GM19099 (cell line): ENCODE data around the gene WFIKKN1.
A peak's percentile ranks its signal among the peaks of the same experiment; 100 is the strongest.

Source experiments
- POLR2A ChIP-seq: IDR thresholded peaks from 3 replicates; pipeline ENCODE4 v1.6.1; 2011; ENCODE audit warnings: low read depth; ENCODE audit not compliant: insufficient read length; ENCODE audit errors: extremely low read depth

Gene WFIKKN1

DNA sequence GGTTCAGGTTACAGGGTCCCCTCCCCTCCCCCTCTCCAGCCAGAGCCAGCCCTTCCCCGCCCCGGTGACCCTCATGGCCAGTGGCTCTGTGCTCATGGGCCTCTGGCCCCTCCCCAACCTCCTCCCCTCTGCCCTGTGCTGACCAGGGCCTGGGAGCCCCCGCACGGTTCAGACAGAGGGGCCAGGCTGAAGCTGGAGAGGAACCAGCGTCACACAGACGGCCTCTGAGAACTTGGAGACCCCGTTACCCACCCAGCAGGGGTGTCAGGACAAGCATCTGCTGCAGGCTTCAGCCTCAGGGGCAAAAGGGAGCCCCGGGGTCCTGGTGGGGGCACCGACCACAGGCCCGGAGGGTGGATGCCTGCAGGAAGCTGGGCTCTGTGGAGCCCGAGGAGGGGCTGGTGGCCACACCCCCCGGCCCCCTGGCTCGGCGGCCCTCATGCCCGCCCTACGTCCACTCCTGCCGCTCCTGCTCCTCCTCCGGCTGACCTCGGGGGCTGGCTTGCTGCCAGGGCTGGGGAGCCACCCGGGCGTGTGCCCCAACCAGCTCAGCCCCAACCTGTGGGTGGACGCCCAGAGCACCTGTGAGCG, at the start of gene WFIKKN1:
WFIKKN1 (plus strand) TSS at position 171 of the 591 bp plus-strand sequence; CDS start at position 440, 269 bp downstream.
- no peak for TF ChIP-seq POLR2A

- TF ChIP-seq POLR2A = no peak
Measured at GRCh38 chr16:582218-582613, 48.6 kb upstream of the WFIKKN1 start.

GRCh38 chr16:582614-583331, 48.0 kb upstream of the WFIKKN1 start:
- TF ChIP-seq POLR2A = no peak

GRCh38 chr16:583470-583814, 47.3 kb upstream of the WFIKKN1 start:
- no peak for TF ChIP-seq POLR2A

DNA sequence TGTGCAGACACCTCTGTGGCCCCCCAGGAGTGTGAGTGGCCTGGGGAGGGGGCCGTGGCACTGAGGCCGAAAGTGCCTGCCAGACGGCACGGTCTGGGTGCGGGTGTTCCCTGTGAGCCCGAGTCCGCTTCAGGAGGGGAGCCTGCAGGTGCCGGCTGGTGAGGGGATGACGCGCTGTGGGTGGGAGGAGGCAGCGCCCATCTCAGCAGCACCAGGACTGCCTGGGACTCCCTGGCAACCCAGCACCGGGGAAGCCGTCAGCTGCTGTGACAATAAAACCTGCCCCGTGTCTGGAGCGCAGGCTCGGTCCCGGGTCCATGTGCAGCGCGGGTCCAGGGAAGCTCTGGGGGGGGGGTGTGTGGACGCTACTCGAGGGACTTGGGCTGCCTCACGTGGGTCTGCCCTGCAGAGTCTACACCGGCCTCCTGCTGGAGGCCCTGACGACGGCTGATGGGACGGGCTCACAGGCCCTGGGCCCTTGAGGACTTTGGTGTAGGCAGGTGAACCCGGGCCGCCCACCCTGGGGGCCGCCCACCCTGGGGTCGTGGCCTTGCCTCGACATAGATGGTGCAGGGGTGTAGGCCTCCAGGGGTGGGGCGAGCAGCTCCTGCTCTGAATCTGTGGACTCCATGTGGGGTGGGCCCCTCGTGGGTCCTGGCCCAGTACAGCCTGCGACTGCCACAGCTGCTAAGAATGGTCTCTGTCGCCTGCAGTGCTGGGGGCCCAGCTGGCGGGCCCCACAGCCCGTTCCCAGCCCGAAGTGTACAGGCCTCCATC, 46.8 kb upstream of the WFIKKN1 start:
- no peak for TF ChIP-seq POLR2A

DNA sequence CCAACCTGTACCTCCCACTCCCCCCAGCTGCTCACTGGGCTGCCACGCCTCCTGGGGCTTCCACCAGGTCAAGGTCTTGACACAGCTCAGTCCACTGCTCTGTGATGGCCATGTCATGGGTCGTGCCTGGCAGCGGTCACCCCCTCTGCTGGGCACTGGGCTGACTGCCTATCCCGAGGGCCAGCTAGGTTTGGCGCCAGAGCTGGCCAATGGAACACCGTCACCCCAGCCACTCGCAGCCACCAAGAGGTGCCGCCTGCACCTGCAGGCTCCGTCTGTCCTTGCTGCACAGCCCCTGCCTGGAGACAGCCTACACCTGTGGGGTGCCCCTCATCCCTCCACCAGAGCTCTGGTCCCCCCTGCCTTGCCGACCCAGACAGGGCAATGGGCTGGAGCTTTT, 45.4 kb upstream of the WFIKKN1 start:
- TF ChIP-seq POLR2A = no peak

- TF ChIP-seq POLR2A = no peak
Measured at GRCh38 chr16:586047-586644, 44.6 kb upstream of the WFIKKN1 start.

- TF ChIP-seq POLR2A = no peak
Measured at GRCh38 chr16:586645-587590, 43.9 kb upstream of the WFIKKN1 start.

DNA sequence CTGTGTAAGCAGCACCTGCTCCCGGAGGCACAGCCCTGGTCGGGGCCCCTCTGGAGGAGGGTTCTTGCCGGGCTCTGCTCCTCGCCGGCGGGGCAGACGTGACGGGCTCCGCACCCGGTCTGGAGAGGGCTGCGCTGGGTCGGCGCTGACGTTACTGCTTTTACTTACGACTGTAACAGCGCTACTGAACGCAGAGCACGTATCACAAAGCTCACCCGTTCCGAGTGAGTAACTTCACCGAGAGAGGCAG, 42.2 kb upstream of the WFIKKN1 start:
- no peak for TF ChIP-seq POLR2A

GRCh38 chr16:588889-589657, 41.7 kb upstream of the WFIKKN1 start:
- TF ChIP-seq POLR2A = peak; percentile 90

DNA sequence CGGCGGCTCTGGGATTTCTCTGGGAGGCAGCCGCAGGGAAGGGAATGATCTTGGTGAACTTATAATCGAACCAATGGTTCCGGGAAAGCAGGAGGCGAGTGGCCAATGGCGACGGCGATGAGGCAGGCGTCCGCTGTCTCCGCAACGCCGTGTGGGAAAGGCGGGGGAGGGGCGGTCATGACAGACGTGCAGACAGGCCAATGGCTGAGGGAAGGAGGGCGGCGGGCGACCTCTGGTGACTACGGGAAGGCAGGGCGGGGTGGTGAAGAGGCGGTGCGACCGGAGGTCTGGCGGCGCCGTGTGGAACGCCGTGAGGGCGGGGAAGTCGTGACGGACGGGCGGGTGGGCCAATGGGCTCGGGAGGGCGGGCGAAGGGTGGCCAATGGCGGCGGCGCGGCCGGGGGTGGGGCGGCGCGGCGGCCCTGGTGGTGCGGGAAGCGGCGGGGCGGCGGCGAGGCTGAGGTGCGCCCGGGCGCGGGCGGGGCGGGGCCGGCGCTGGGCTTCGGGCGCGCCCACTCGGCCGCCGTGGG, 41.1 kb upstream of the WFIKKN1 start, which contains the start of gene RAB40C:
RAB40C (plus strand) TSS at position 409 of the 530 bp plus-strand sequence. CDS start 226 bp downstream, outside the sequence.
- no peak for TF ChIP-seq POLR2A

GRCh38 chr16:590188-590814, 40.5 kb upstream of the WFIKKN1 start:
- no peak for TF ChIP-seq POLR2A

DNA sequence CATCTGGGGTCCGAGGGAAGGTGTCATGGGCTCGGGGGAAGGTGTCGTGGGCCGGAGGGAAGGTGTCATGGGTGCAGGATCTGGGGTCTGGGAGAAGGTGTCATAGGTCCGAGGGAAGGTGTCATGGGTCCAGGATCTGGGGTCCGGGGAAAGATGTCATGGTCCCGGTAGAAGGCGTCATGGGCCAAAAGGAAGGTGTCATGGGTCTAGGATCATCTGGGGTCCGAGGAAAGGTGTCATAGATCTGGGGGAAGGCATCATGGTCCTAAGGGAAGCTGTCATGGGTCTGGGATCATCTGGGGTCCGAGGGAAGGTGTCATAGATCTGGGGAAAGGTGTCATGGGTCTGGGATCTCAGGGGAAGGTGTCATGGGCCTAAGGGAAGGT, 40.0 kb upstream of the WFIKKN1 start:
- no peak for TF ChIP-seq POLR2A
